ENCODE data around the gene ZNF366. TPM values are rescaled to one million over a fixed set of nuclear protein-coding genes. Genes with fewer than 3 reads are reported as not detected.

ZNF366 gene
- total RNA-seq, 1 experiment from 2014 or later: 0.17 TPM

GRCh38 chr5:72542695-72543094 is 35.5 kb upstream of the ZNF366 start:
- Histone ChIP-seq H2AFZ (no peak overlapping the region), H3K4me3 (no peak overlapping the region), H3K27ac (no peak overlapping the region), H3K4me2 (no peak overlapping the region), H3K36me3 (ENCODE audit: low read depth) (no peaks in the 10 kb centered on the region), H4K20me1 (ENCODE audit: insufficient read depth) (no peaks in the 10 kb centered on the region), H3K27me3 (ENCODE audit: insufficient read depth, low read depth) (no peaks in the 10 kb centered on the region), H3K9me2 (ENCODE audit: insufficient read depth) (0 out of 2 replicates have a peak, but pooled peaks cover 3% of the 10 kb centered on the region), H3K79me2 (ENCODE audit: low read depth) (no peaks in the 10 kb centered on the region), H3K4me1 (replicated peaks; ENCODE audit: insufficient read depth) (no peaks in the 10 kb centered on the region), H3F3A (ENCODE audit: insufficient read depth, low read depth) (no peaks in the 10 kb centered on the region; the same call in 1 of the 2 replicates), H3K9me3 (ENCODE audit: insufficient read depth, low read depth) (no peaks in the 10 kb centered on the region)
- intact Hi-C loops (cut with micrococcal nuclease; ENCODE audit: unreplicated experiment): no loop called here
- no peak for TF ChIP-seq EZH2 (IDR thresholded peaks at IDR 0.05; ENCODE audit: low read depth)
- TF ChIP-seq CTCF (conservative IDR thresholded peaks at IDR 0.05): no peak
- CTCF ChIA-PET: no interaction called here
- no peak for DNase-seq
- no TSS peak for BruUV-seq (replicated peaks)
- POLR2A ChIA-PET (ENCODE audit: unreplicated experiment): no interaction called here

- Histone ChIP-seq H3K4me2 (no peak overlapping the region), H3K79me2 (ENCODE audit: low read depth) (no peaks in the 10 kb centered on the region), H2AFZ (no peak overlapping the region), H3K4me3 (no peak overlapping the region), H3K9me2 (ENCODE audit: insufficient read depth) (0 out of 2 replicates have a peak, but pooled peaks cover 3% of the 10 kb centered on the region), H4K20me1 (ENCODE audit: insufficient read depth) (no peaks in the 10 kb centered on the region), H3K27me3 (ENCODE audit: insufficient read depth, low read depth) (no peaks in the 10 kb centered on the region), H3K27ac (no peak overlapping the region), H3K36me3 (ENCODE audit: low read depth) (no peaks in the 10 kb centered on the region), H3K4me1 (replicated peaks; ENCODE audit: insufficient read depth) (no peaks in the 10 kb centered on the region), H3K9me3 (ENCODE audit: insufficient read depth, low read depth) (no peaks in the 10 kb centered on the region), H3F3A (ENCODE audit: insufficient read depth, low read depth) (no peaks in the 10 kb centered on the region)
- CTCF ChIA-PET: no interaction called here
- TF ChIP-seq CTCF (conservative IDR thresholded peaks at IDR 0.05) (no peak), EZH2 (IDR thresholded peaks at IDR 0.05; ENCODE audit: low read depth) (no peak)
- no peak for DNase-seq
- POLR2A ChIA-PET (ENCODE audit: unreplicated experiment): interaction anchor here (0.7 kb wide), 1 partner anchor 12 kb away, joined by 3 read pairs; no protein-coding TSS in a partner anchor
- intact Hi-C loops (cut with micrococcal nuclease; ENCODE audit: unreplicated experiment): no loop called here
- BruUV-seq (replicated peaks): no TSS peak
These were observed 34.5 kb upstream of the ZNF366 start for GRCh38 chr5:72541501-72542225.

GRCh38 chr5:72540759-72541438 is 33.7 kb upstream of the ZNF366 start:
- Histone ChIP-seq H3K9me2 (ENCODE audit: insufficient read depth) (0 out of 2 replicates have a peak, but pooled peaks cover 3% of the 10 kb centered on the region), H3K9me3 (ENCODE audit: insufficient read depth, low read depth) (no peaks in the 10 kb centered on the region), H3K4me2 (no peak overlapping the region), H2AFZ (no peak overlapping the region), H3K27ac (no peak overlapping the region), H4K20me1 (ENCODE audit: insufficient read depth) (no peaks in the 10 kb centered on the region), H3K4me1 (replicated peaks; ENCODE audit: insufficient read depth) (no peaks in the 10 kb centered on the region), H3K27me3 (ENCODE audit: insufficient read depth, low read depth) (no peaks in the 10 kb centered on the region), H3K4me3 (no peak overlapping the region), H3K79me2 (ENCODE audit: low read depth) (no peaks in the 10 kb centered on the region), H3F3A (ENCODE audit: insufficient read depth, low read depth) (no peaks in the 10 kb centered on the region), H3K36me3 (ENCODE audit: low read depth) (no peaks in the 10 kb centered on the region)
- CTCF ChIA-PET: no interaction called here
- POLR2A ChIA-PET (ENCODE audit: unreplicated experiment): no interaction called here
- intact Hi-C loops (cut with micrococcal nuclease; ENCODE audit: unreplicated experiment): no loop called here
- no TSS peak for BruUV-seq (replicated peaks)
- no peak for DNase-seq
- TF ChIP-seq EZH2 (IDR thresholded peaks at IDR 0.05; ENCODE audit: low read depth) (no peak), CTCF (conservative IDR thresholded peaks at IDR 0.05) (no peak)
